ENCODE measurements around the gene FUT8. TPM values are rescaled to one million over a fixed set of nuclear protein-coding genes. Genes with fewer than 3 reads are reported as not detected.

The FUT8 gene
- total and polyA plus RNA-seq, 2 of the 8 experiments (the other 6 are each of a cell fraction or from before 2014, with no cell fraction given) = 10.5 to 25.1 TPM

- TF ChIP-seq KDM4A (IDR thresholded peaks at IDR 0.05; ENCODE audit: low read depth, low read length, severe bottlenecking) (no peak), ASH2L (IDR thresholded peaks at IDR 0.05; ENCODE audit: low read length) (peak; percentile 83), RAD21 (IDR thresholded peaks at IDR 0.05 in 1 of 2, conservative IDR thresholded peaks at IDR 0.05 in 1 of 2; ENCODE audit: low read depth in 2 of 2, low read length in 2 of 2) (peak; percentile 79 to 85), POLR2AphosphoS5 (IDR thresholded peaks at IDR 0.05; ENCODE audit: low read depth, low read length) (peak; percentile 73), TCF12 (IDR thresholded peaks at IDR 0.05; ENCODE audit: low read depth, low read length) (no peak), TEAD4 (IDR thresholded peaks at IDR 0.05; ENCODE audit: low read depth, low read length) (no peak; the same call in 1 of the 2 replicates), TAF1 (IDR thresholded peaks at IDR 0.05; ENCODE audit: low read depth, low read length) (peak; percentile 80), CREB1 (IDR thresholded peaks at IDR 0.05) (peak; percentile 37; the same call in 1 of the 2 replicates), PHF8 (conservative IDR thresholded peaks at IDR 0.05; ENCODE audit: low read depth, low read length) (peak; percentile 32), MAFK (IDR thresholded peaks at IDR 0.05; ENCODE audit: low read depth, low read length) (no peak; the same call in 1 of the 2 replicates), NANOG (IDR thresholded peaks at IDR 0.05; ENCODE audit: insufficient read depth, low read depth, low read length, poor library complexity, severe bottlenecking) (no peak), BCL11A (IDR thresholded peaks at IDR 0.05; ENCODE audit: low read depth in 2 of 2, low read length in 2 of 2) (no peak), RFX5 (IDR thresholded peaks at IDR 0.05; ENCODE audit: borderline replicate concordance, low read depth, low read length) (no peak), RNF2 (IDR thresholded peaks at IDR 0.05; ENCODE audit: borderline replicate concordance, low read depth, low read length, missing control alignments, poor library complexity, severe bottlenecking) (no peak), SRF (IDR thresholded peaks at IDR 0.05; ENCODE audit: low read depth, low read length) (no peak), EP300 (IDR thresholded peaks at IDR 0.05; ENCODE audit: borderline replicate concordance in 1 of 2, low read depth in 2 of 2, low read length in 2 of 2) (peak; percentile 5 to 73; a peak in 2 of 3 replicates), SIN3A (conservative IDR thresholded peaks at IDR 0.05 in 1 of 2, IDR thresholded peaks at IDR 0.05 in 1 of 2; ENCODE audit: low read depth in 1 of 2, low read length in 2 of 2) (peak in 1 of 2 experiments; percentile 70; a peak in 1 of 4 replicates)
- TF ChIP-seq, protein P1, sequence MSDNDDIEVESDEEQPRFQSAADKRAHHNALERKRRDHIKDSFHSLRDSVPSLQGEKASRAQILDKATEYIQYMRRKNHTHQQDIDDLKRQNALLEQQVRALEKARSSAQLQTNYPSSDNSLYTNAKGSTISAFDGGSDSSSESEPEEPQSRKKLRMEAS (IDR thresholded peaks at IDR 0.05) = peak; percentile 85
- TF ChIP-seq, protein P2, sequence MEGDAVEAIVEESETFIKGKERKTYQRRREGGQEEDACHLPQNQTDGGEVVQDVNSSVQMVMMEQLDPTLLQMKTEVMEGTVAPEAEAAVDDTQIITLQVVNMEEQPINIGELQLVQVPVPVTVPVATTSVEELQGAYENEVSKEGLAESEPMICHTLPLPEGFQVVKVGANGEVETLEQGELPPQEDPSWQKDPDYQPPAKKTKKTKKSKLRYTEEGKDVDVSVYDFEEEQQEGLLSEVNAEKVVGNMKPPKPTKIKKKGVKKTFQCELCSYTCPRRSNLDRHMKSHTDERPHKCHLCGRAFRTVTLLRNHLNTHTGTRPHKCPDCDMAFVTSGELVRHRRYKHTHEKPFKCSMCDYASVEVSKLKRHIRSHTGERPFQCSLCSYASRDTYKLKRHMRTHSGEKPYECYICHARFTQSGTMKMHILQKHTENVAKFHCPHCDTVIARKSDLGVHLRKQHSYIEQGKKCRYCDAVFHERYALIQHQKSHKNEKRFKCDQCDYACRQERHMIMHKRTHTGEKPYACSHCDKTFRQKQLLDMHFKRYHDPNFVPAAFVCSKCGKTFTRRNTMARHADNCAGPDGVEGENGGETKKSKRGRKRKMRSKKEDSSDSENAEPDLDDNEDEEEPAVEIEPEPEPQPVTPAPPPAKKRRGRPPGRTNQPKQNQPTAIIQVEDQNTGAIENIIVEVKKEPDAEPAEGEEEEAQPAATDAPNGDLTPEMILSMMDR (IDR thresholded peaks at IDR 0.05; ENCODE audit: control extremely low read depth in 1 of 3, insufficient read depth in 1 of 3, low read depth in 1 of 3, low read length in 3 of 3) = peak; percentile 64 to 78 (median 67)
Observed at GRCh38 chr14:65412032-65412846, at the start of gene FUT8 (continued).

Measured in H1 (cell line).